ENCODE measurements around the gene MYO3B.

DNA sequence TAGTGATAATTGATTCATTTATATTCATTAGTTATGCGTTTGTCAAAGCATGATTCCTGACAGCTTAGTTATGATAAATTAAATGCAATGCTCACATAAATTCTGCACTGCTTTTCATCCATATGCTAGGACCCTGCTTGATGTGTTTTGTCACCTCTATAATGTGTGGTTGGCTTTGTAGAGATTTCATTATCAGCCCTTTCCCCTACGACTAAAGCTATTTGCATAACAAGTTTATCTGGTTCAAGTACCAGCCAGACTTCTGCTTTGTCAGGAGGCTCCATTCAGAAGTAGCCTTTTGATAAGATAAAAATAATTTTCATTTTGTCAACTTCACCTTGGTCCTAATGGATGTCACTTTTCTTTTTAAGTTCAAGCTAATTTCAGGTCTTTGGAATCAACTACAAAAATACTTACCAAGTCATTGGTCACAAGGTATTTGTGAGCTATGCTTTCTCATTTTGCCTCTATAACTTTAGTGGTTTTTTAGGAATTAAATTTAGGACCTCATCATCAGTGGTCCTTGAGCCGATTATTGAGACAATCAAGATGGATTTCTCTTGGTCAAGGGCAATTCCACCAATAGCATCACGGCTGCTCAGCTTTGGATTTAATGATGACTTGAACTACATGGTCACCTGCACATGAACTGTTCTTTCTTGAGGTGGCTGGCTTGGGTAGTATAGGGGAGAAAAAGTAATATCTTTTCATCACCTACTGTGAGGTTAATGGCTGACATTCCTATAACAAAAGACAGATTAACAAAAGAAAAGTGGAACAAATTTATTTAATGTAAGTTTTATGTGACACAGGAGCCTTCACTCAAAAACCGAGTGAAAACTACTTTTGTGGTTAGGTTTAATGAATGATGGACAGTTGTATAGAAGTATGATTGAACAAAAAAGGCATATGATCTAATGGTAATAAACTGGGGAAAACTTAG is 162.1 kb downstream of the MYO3B start:
- TF ChIP-seq, protein P1, sequence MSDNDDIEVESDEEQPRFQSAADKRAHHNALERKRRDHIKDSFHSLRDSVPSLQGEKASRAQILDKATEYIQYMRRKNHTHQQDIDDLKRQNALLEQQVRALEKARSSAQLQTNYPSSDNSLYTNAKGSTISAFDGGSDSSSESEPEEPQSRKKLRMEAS (IDR thresholded peaks at IDR 0.05; ENCODE audit: insufficient read depth, insufficient read length), result no peak
- TF ChIP-seq POLR2AphosphoS5 (IDR thresholded peaks at IDR 0.05; ENCODE audit: insufficient read depth, low read depth, low read length), result no peak
- no peak for TF ChIP-seq CTCF (IDR thresholded peaks at IDR 0.05; ENCODE audit: extremely low read depth in 1 of 2, insufficient read depth in 1 of 2, low read depth in 1 of 2, low read length in 2 of 2)
- no peak for TF ChIP-seq FOS (IDR thresholded peaks at IDR 0.05; ENCODE audit: borderline replicate concordance, insufficient read depth, low read length)
- no peak for TF ChIP-seq POLR2A (IDR thresholded peaks at IDR 0.05; ENCODE audit: low read depth, low read length)
